HG03571 (cell line): ENCODE measurements around the gene SERBP1.

Experiments
- ATAC-seq: cut with Tn5 transposase; IDR thresholded peaks from one replicate; pipeline ENCODE4 v1.9.1; 2021; ENCODE audit not compliant: unreplicated experiment

Gene SERBP1

DNA sequence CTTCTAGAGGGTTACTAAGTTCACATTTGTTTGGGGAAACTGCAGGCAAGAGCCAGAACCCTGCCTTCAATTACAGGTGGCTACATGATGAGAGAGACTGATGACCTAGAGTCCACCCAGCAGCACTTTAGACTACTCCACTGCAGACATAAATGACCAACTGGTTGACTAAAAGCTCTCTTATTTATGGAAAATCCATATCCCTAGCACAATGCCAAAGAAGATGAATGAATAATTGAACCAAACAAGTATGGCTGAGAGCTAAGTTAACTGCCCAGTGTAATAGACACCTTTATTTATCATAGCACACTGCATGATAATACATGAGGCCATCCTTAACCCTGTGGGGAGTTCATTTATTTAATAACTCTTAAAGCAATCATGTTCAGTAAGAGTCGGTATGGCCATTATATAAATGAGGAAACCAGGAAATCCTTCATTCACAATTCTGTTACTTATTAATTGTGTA is 62.1 kb downstream of the SERBP1 start:
- ATAC-seq, result no peak

DNA sequence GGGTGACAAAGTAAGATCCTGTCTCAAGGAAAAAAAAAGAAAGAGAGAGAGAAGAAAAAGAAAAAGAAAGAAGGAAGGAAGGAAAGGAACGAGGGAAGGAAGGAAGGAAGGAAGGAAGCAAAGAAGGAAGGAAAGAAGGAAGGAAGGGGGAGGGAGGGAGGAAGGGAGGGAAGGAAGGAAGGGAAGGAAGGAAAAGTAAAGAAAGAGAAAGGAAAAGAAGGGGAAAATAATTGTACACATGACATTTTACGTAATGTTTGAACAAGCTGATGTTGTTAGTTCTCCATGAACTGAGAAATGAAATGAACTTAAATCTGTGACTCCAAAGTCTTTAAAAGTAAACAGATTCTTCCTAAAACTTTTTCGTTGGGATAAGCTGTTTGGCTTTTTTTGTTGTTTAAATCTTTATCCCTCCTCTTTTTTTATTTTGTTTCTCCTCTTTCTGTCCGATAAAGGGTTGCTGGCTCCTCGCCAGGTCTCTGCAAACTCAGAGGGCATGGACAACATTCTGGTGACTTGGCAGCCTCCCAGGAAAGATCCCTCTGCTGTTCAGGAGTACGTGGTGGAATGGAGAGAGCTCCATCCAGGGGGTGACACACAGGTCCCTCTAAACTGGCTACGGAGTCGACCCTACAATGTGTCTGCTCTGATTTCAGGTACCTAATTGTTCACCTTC is 62.7 kb downstream of the SERBP1 start:
- ATAC-seq, result no peak

DNA sequence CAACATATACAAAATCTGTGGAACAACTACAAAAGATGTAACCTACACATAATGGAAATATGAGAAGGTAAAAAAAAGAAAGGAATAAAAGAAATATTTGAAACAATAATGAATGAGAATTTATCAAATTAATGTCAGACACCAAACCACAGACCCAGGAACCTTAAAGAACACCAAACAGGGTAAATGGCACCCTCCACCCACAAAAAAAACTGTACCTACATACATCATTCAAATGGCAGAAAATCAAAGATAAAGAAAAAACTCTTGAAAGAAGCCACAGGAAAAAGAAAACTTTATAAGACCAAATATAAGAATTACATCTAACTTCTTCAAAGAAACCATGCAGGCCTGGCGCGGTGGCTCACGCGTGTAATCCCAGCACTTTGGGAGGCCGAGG is 68.6 kb downstream of the SERBP1 start:
- ATAC-seq, result no peak

DNA sequence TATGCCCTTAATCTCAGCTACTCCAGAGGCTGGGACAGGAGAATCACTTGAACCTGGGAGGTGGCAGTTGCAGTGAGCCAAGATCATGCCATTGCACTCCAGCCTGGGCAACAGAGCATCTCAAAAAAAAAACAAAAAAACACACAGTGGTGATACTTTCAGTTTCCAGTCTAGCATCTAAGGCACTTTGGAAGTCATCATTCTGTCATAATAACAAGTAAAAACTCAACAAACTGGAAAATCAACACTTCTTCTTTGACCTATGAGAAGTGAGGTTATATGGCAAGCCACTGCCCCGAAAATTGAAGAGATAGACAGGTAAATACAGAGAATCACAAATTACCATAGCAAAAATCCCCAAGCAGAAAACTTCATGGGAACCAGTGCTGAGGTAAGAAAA is 70.6 kb downstream of the SERBP1 start:
- no peak for ATAC-seq
